ENCODE data around the gene CYP11A1.

DNA sequence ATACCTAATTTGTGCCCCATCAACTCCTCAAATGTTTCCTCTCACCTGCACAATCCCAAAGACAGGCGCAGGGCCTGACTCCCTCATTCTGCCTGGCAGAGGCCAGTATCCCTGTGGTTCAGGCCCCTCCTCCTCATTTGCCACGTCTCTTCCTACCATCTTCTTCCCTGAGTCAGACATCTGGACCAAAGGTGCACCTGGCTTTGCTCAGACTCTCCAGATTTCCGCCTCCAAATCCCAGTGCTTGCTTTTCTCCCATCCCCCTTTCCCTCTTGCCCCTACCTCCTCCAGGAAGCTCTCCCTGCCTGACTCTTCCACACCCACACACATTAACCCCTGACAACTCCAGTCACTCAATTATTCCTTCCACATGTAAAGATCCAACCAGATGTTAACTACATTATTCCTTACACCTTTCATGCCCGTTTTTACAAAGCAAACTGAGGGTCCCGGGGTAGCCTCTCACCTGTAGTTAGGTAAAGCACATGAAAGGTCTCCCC is 46.7 kb upstream of the CYP11A1 start:
- TF ChIP-seq, protein P1, sequence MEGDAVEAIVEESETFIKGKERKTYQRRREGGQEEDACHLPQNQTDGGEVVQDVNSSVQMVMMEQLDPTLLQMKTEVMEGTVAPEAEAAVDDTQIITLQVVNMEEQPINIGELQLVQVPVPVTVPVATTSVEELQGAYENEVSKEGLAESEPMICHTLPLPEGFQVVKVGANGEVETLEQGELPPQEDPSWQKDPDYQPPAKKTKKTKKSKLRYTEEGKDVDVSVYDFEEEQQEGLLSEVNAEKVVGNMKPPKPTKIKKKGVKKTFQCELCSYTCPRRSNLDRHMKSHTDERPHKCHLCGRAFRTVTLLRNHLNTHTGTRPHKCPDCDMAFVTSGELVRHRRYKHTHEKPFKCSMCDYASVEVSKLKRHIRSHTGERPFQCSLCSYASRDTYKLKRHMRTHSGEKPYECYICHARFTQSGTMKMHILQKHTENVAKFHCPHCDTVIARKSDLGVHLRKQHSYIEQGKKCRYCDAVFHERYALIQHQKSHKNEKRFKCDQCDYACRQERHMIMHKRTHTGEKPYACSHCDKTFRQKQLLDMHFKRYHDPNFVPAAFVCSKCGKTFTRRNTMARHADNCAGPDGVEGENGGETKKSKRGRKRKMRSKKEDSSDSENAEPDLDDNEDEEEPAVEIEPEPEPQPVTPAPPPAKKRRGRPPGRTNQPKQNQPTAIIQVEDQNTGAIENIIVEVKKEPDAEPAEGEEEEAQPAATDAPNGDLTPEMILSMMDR (IDR thresholded peaks at IDR 0.05), result no peak
- TF ChIP-seq POLR2A (IDR thresholded peaks at IDR 0.05) (no peak), POLR2AphosphoS5 (IDR thresholded peaks at IDR 0.05) (no peak)

Data from breast epithelium (tissue), 3 donors.